Lung (tissue), 12 donors: Measurements from ENCODE around the gene ZNF385A. TPM values are rescaled to one million over a fixed set of nuclear protein-coding genes. Genes with fewer than 3 reads are reported as not detected.
"Not testable (repeated sequence)": the region's sequence is repeated elsewhere in the genome, so short reads cannot be mapped to it uniquely, and the experiment has no call there.

Experiments
- ATAC-seq: fragments of 200-7000 bp; cut with Tn5 transposase; one replicate; pipeline ENCODE4 v1.9.1; 2020; ENCODE audit warnings: moderate number of reproducible peaks; ENCODE audit not compliant: insufficient read depth, low FRiP score
- DNase-seq, 3 donors: peaks; one replicate each; pipeline ENCODE4 v3.0.0-alpha.2; 2013 to 2017
- H3K27ac ChIP-seq, 2 donors: one replicate each; pipeline ENCODE4 v1.5.1; 2013; ENCODE audit warnings: mild to moderate bottlenecking in 2 of 2, moderate library complexity in 2 of 2, control low read depth in 1 of 2, inconsistent platforms in 1 of 2, low read depth in 1 of 2, low read length in 1 of 2
- H3K27me3 ChIP-seq, 3 donors: one replicate each; pipeline ENCODE4 v1.5.1; 2013; ENCODE audit warnings: low read length in 2 of 3; ENCODE audit not compliant: control insufficient read depth in 3 of 3, insufficient read depth in 3 of 3
- H3K36me3 ChIP-seq, 4 donors: one replicate each; pipeline ENCODE4 v1.5.1; 2013; ENCODE audit warnings: low read length in 4 of 4, mild to moderate bottlenecking in 1 of 4, moderate library complexity in 1 of 4; ENCODE audit not compliant: control insufficient read depth in 4 of 4, insufficient read depth in 4 of 4
- H3K4me1 ChIP-seq, 5 donors: one replicate each; pipeline ENCODE4 v1.5.1; 2013; ENCODE audit warnings: low read length in 5 of 5, mild to moderate bottlenecking in 2 of 5, moderate library complexity in 1 of 5; ENCODE audit not compliant: control insufficient read depth in 5 of 5, insufficient read depth in 5 of 5
- H3K4me3 ChIP-seq: one replicate; pipeline ENCODE4 v1.5.1; 2013; ENCODE audit warnings: mild to moderate bottlenecking, control low read depth, moderate library complexity
- H3K9ac ChIP-seq, 2 donors: one replicate each; pipeline ENCODE4 v1.5.1; 2013; ENCODE audit warnings: low read length in 2 of 2, control low read depth in 1 of 2; ENCODE audit not compliant: insufficient read depth in 1 of 2
- H3K9me3 ChIP-seq, 4 donors: one replicate each; pipeline ENCODE4 v1.5.1; 2013; ENCODE audit warnings: low read length in 3 of 4, mild to moderate bottlenecking in 1 of 4, moderate library complexity in 1 of 4; ENCODE audit not compliant: control insufficient read depth in 4 of 4, insufficient read depth in 3 of 4
- CTCF ChIP-seq: IDR thresholded peaks from 2 replicates; pipeline ENCODE4 v1.5.1; 2012; ENCODE audit warnings: mild to moderate bottlenecking; ENCODE audit errors: control extremely low read depth, extremely low read depth
- WGBS, 2 donors: extraction: QIAGEN DNeasy Blood & Tissue Kit; methylation state at CpG; one replicate each; pipeline ENCODE4 v1.1.7; 2013; 5-methylcytosine and 5-hydroxymethylcytosine counted together
- polyA plus RNA-seq, 2 donors: library from polyadenylated mRNA; stranded (reverse); fragments of 200-250 nt; gene quantifications; one replicate each; pipeline ENCODE4 v1.2.1, GENCODE V29; 2013
- total RNA-seq, 2 donors: library from RNA; depleted of rRNA in 1 of 2; stranded (reverse); fragments of >200 nt in 1 of 2; gene quantifications; one replicate each; pipeline ENCODE4 v1.2.1, GENCODE V29; 2014 to 2021
- donor health status: control.
- donor health status: control.
- donor health status: Bipolar disorder and iron deficiency.
- donor health status: healthy.
- donor health status: DM: yes; HTN: yes; CAD: no.

ZNF385A gene
- total and polyA plus RNA-seq, 4 donors = 7.6 to 26.1 (median 16.6) TPM

DNA sequence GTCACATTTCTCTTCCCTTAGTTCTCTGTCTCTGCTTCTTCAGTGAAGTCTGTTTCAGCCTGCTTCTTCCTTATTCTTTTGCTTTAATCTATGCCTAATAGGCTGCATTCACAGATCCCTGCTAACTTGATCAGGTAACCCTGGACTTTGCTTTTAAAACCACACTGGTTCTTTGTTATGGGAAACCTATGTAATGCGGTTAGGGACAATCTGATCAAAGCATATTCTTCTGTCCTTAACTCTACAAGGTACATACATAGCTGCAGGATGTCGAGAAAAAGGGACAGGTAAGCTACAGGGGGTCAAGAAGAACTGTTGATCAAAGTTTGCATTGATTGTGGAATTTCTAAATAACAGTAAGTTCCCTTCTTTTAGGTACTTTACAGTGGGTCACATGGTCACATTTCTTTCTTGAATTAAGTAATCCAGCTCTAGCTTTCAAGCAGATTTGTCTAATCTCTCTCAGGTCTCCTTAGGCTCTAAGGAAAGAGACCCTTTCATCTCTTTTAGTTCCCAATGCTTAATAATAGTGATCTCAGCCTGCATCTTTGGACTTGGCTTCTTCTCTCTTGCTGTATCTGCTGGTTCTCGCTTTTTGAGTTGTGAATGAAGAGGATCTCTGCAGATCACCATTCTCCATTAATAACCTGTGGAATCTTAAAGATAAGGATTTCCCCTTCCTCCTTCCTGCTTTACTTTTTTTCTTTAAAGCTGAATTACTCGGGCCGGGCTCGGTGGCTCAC is 55.8 kb downstream of the ZNF385A start:
- ATAC-seq (no peak), DNase-seq (no peak)
- Histone ChIP-seq H3K27me3 (no peaks in the 10 kb centered on the region), H3K27ac (no peak overlapping the region), H3K36me3 (peaks cover 0 to 8% (median 2%) of the 10 kb centered on the region in 4 donors), H3K9me3 (no peaks in the 10 kb centered on the region), H3K4me1 (peaks cover 0 to 7% (median 5%) of the 10 kb centered on the region in 5 donors), H3K4me3 (no peak overlapping the region), H3K9ac (no peak overlapping the region)
- 68 to 90% methylated on average over 6 of the region's 6 CpGs for WGBS, 2 donors
- TF ChIP-seq CTCF = no peak

DNA sequence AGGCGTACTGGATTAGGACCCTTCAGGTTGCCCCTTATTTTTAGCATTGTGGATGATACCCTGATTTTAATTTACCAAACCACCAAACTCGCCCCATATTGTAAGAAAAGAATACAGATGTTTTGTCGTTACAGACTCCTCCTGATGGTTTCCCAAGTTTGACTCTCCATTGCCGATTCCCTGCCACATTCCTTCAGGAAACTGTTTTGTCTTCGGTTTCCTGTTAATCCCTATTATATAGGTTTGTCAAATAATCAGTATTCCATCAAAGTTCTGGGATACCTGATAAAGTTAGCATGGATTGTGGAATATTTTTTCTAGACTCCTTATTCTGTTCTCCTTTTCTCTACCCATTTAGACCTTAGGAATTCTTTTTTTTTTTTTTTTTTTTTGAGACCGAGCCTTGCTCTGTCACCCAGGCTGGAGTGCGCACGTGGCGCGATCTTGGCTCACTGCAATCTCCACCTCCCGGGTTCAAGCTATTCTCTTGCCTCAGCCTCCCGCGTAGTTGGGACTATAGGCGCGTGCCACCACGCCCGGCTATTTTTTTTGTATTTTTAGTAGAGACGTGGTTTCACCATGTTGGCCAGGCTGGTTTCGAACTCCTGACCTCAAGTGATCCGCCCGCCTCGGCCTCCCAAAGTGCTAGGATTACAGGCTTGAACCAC is 59.0 kb downstream of the ZNF385A start:
- Histone ChIP-seq H3K9ac (peak overlapping the region; percentile 52 to 100), H3K27ac (peak overlapping the region; percentile 77 to 93), H3K4me3 (peak overlapping the region; percentile 76)
- not testable (repeated sequence) for H3K36me3 ChIP-seq, DNase-seq, H3K9me3 ChIP-seq, H3K27me3 ChIP-seq, ATAC-seq, H3K4me1 ChIP-seq
- WGBS, 2 donors = 43 to 48% methylated on average over 22 of the region's 22 CpGs

DNA sequence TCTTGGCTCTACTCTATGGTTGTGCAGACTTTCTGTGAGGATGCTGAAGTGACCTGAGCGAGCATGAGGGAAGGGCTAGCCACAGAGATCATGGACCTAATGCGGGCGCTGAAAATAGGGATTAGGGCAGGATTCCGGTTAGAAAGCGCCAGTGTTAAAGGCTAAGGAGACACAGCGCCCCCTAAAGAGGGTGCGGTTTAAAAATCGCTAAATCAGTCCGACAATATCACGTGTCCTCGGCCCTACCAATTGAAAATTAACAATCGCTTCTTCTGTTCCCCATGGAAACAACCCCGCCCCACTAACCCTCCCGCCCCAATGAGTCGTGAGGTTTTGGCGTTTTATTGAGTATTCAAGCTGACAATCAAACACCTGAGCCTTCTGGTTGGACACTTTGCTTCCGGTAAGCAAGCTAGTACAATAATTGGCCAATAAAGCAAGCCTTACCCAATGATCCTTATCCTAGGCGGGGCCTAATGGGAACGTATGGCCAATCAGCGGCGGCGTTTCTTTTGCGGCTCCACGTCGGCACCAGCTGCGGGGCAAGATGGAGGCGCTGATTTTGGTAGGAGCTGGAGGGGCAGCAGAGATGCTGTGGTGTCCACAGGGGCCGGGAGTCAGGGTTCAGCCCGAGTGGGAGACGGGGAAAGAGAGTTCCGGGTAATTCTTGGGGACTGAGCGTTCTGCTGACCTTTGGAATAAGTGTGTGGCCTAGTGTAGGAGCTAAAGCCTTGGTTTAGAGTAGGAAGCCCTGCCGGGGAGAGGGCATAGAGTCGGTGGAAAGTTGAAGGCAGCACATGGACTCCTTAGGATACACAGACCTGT is 59.7 kb downstream of the ZNF385A start, which contains the start of gene COPZ1:
Gene COPZ1, plus strand, starts transcription at position 515 of the 825 bp plus-strand sequence. Its CDS starts 33 bp downstream, at position 548.
- peak; percentile 96 for ATAC-seq
- peak; percentile 98 to 100 (median 100) for DNase-seq
- TF ChIP-seq CTCF = peak; percentile 72
- peak within 1 kb of the TSS; percentile 52 to 100 for H3K9ac ChIP-seq
- peak within 1 kb of the TSS; percentile 76 for H3K4me3 ChIP-seq
- H3K9me3 ChIP-seq = no peaks in the 10 kb centered on the region
- H3K4me1 ChIP-seq = peaks cover 0 to 5% (median 5%) of the 10 kb centered on the region in 5 donors
- peaks cover 0 to 6% (median 0%) of the 10 kb centered on the region in 4 donors for H3K36me3 ChIP-seq
- WGBS, 2 donors = 0 to 1% methylated on average over 34 of the region's 34 CpGs
- H3K27me3 ChIP-seq = no peaks in the 10 kb centered on the region
- peak within 1 kb of the TSS; percentile 77 to 93 for H3K27ac ChIP-seq
